Vagina (tissue), 2 donors: ENCODE measurements around the gene AGBL2.

Experiments
- POLR2A ChIP-seq, 2 donors: fragments of 450-650 bp; IDR thresholded peaks; one replicate each; pipeline ENCODE4 v1.6.1; 2017; ENCODE audit warnings: antibody characterized with exemption in 2 of 2, mild to moderate bottlenecking in 2 of 2, moderate library complexity in 2 of 2
- TF ChIP-seq, protein P1 (sequence below), 3 experiments: fragments of 450-650 bp in 2 of 3; fragments of 200-600 bp in 1 of 3; sonication (generic) in 1 of 3; IDR thresholded peaks; one replicate each; pipeline ENCODE4 v1.5.1; 2017 to 2019; ENCODE audit warnings: antibody characterized with exemption in 3 of 3, mild to moderate bottlenecking in 2 of 3, moderate library complexity in 2 of 3

- no peak for TF ChIP-seq POLR2A (IDR thresholded peaks at IDR 0.05)
- TF ChIP-seq, protein P1, sequence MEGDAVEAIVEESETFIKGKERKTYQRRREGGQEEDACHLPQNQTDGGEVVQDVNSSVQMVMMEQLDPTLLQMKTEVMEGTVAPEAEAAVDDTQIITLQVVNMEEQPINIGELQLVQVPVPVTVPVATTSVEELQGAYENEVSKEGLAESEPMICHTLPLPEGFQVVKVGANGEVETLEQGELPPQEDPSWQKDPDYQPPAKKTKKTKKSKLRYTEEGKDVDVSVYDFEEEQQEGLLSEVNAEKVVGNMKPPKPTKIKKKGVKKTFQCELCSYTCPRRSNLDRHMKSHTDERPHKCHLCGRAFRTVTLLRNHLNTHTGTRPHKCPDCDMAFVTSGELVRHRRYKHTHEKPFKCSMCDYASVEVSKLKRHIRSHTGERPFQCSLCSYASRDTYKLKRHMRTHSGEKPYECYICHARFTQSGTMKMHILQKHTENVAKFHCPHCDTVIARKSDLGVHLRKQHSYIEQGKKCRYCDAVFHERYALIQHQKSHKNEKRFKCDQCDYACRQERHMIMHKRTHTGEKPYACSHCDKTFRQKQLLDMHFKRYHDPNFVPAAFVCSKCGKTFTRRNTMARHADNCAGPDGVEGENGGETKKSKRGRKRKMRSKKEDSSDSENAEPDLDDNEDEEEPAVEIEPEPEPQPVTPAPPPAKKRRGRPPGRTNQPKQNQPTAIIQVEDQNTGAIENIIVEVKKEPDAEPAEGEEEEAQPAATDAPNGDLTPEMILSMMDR (IDR thresholded peaks at IDR 0.05), result no peak
Observed at GRCh38 chr11:47609675-47610074, 105.5 kb downstream of the AGBL2 start.
